ENCODE results near the gene SINHCAF.

SINHCAF gene

DNA sequence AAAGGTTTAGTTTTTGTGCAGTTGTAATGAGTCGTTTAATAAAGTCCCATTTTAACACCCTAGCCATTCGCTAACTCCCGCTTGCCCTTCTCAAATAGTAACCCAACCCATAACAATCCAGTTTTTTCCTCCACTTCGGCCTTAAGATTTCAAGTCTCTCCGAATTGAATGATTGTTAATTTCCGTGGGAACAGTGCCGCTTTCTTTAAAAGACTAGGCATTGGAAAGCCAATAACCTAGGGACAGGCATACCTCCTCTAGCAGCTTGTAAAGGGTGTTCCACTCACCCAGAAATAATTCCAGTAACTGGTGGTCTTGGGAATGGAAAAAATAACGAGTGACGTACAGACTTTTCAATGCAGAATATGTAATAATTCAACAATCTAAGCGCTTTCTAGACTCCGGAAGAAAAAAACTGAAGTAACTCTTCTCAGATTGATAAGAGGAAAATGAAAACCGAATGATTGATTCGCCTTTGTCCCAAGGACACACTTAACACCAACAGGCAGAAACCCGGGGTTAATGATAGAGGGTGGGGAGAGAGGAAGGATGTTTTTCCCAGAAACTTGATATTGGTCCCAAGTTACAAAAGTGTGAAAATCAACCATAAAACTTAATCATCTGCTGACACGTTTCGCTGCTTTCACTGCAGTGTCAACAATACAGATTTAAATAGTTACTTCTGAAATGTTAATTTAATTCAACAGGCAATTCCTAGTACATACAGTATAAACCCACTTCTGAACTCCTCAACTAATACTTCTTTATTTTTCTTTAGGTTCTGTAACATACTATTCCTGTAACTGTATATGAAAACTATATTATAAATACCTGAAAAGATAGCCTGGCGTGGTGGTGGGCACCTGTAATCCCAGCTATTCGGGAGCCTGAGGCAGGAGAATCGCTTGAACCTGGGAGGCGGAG is 1.0 kb upstream of the SINHCAF start:
- no peak for DNase-seq

DNA sequence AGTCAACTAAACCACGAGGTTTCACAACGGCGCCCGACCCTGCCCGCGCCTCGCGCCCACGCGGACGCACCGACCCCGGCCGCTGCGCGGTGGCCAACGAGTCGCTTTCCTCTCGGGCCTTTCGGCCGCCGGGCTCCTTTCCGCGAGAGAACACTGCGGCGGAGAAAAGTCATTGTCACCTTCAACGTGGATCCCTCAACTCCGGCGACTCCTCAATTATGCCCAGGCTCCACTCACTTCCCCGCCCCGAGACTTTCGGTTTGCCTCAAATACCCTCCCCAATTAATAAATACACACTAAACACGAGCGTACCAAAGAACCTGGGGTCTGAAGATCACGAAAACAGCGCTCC is 450 bp downstream of the SINHCAF start:
- no peak for DNase-seq

DNA sequence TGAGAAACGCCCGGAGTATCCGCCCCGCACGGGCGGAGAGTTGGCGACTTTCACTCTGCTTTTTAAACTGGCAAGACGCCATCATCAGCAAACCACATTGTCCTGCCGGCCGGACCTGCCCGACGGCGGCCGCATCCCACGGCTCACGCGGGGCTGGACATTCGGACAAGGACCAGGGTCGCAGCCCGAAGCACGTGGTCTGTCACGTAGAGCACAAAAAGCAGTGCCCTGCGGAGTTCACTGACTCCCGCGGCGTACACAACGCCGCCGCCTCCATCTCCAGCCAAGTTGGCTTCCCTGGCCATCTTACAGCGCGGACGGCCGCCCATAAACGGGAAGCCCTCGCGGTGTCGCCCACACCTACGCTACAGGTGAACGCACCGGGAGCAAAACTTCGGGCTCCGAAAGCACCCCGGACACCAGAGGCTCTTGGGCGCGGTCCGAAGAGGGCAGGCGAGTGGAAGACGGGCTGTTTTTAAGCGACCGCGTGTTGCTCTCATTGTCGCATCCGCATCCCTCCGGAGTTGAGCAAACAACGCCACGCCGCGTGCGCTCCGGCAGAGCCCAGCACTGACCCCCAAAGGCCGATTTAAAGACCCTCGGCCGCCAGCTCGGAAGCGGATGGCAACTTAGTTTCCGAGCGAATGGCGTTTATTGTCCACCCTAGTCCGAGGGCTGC is 966 bp downstream of the SINHCAF start:
- DNase-seq = no peak

DNA sequence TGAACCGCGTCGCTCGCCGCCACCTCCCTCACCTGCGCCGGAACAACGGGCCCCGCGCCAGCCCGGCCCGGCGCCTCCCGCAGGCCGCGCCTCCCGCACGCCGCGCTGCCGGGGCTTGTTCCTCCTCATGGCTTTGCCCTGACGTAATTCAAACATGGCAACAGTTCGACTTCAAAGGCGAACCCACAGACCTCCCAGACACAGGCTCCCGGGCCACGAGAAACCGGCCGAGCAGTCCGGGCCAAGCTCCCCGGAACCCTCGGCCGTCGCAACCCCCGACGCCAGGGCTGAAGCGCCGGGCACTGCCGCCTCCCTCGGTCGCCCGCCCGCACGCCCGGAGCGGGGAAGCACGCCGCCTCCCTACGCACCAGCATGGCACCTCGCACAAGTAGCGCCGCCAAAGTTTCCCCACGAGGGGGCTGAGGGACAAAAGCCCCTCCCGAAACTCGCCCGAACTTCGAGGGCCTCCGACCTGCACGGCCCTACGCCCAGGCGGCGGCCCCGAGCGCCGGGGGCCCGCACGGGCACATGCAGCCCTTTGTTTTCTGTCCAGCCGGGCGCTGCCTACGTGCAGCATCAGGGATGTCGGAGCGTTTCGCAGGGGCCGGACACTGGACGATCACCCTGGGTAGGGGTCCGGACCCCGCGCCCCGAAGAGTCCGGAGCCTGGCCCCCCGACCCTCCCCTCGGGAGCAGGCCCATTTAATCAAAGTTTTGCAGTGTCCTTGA is 1.7 kb downstream of the SINHCAF start:
- DNase-seq = peak; percentile 63

DNA sequence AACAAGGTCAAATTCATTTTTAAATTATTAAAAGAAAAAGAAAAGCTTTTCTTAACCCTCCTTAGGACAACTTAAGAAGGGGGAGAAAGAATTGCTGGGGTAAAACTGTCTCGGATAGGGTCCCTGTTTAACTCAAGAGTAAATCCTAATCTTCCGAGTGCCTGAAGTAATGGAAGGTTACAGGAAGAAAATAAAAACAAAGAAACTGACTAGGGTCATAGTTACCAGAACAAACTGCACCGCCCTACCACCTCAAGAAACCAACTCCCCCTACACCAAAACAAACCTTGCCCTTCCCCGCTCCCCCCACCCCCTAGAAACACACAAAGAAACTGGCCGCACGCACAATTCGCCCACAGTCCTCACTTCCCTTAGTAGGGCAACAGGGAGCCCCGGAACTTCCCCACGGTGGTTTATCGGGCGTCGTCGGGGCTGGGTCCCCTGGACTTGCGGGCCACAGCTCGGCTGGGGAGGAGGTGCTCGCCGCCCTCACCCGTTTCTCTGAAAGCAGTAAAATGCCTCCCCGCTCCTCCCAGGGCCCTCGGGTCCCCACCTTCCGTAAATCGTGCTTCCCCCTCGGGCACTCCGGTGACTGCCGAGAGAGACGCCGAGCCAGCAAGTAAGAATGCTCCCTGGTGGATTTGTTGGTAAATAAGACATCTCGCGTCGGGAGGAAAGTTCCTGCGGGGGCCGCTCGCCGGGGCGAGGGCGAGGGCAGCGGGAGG is 2.4 kb downstream of the SINHCAF start:
- no peak for DNase-seq

DNA sequence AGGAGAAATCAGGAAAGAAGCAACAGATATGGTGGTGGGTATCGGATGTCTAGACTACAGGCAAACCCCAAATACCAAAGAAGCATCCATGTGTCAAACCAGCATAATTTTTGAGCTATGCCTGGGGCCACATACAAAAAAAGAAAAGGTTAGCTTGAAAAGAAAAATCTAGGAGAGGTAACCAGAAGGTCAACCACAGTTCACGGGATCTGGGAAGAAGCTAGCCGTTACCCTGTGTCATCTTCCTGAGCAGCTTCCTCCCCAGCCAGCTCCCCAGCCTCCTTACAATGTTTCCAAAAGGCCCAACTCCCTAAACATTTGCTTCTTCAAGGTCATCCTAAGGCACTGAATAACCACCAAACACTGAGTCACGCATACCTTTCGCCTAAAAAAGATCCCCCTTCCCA is 3.1 kb downstream of the SINHCAF start:
- DNase-seq = no peak

DNA sequence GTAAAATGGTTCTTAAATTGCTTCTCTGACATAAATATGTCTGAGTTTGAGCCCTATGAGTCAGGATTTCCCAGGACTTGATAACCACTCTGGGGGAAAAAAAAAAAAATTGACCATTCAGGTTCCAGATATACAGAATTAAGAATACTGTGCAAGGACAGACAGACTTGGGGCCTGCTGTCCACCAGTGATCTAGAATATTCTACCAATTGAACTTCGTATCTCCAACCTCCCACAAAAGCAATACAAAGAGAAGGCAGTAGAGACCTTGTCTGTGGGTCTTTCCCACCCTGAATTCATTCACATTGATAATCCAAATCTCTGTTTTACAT is 4.1 kb downstream of the SINHCAF start:
- no peak for DNase-seq

DNA sequence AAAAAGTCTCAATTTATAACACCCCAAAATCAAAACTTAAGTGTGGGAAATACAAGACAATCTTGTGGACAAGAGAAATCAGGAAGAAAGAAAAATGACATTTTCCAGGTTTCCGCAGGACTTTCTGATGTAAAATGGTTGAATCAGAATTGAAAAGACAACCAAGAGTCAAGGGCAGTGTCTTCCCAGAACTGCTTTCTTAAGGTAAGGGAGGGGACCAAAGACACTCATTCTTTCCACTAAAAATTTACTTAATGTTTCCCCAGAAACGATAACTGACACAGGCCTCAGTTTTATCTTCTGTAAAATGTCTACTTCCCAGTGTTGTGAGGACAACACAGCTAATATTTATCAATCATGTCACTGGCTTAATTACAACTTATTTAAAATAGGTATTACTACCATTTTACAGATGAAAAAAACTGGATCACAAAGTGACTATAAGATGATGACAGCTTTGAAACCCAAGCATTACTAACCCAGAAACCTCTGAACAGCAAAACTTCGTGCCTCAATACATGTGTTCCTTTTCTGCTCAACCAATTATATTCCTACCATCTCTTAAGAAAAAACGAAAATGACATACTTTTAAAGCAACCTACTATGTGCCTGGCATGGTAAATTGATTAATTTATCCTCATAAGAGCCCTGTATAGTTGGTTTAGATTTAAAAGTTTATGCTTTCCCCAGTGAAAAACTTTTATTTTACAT is 4.6 kb downstream of the SINHCAF start:
- no peak for DNase-seq

DNA sequence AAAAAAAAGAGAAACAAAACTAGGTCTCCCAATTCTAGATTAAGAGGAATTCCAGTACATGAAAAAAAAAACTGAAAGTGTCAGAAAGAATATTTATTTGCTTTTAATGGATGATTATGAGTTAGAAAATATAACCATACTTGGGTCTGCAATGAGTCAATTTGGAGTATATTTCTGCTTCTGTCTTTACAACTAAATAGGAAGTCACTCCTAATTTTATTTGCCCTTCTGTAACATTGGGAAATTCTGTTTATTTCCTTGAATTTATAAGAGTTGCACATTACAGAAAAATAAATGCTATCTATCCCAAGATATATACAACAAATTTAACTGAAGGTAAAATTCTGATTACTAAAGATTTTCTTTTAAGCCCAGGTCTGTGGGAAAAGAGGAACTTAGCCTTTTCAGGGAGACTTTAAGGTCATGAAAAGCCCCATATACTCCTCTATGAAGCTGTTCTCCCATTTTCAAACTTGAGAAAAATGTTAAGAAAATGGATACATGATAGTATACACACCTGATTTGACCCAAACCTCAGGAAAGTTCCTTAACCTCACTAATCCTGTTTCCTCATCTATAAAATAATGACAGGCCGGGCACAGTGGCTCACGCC is 7.2 kb downstream of the SINHCAF start:
- DNase-seq = no peak

DNA sequence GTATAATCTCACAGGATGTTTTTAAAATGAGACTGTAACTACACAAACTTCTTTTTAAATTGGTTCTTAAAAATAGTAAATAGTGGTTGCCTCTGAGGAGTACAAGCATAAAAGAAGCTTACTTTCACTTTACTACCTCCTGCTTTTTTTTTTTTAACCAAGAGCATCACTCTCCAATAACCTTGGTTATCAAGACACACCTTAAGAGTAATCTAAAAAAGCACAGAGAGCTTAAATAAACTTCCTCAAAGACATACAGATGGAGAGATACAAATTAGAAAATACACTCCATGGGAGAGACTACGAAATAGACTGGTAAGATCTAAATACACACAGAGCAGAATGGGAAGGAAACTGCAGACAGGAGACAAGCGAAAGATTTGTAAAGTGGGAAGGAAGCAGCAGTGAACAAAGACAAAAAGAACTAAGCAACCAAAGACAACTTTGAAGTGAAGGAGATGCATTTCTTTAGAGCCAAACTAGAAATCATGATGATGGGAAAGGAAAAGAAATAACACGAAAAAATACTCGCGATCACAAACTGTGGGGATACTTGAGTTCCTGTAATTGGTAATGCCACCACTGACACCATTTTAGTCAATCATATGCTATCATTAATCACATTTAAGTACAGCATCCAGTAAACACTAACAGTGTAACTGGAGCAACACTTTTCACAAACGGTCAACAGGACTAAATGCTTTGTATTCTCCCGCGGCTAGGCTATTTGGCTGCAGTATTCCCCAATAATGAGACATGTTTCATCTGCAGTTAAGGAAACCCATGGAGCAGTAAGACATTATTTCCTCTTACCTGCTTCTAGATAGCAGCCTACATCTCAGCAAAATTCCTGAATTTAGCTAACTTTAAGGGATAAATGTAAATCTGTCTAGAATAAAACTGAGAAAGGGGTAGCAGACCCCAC is 8.2 kb downstream of the SINHCAF start:
- no peak for DNase-seq

DNA sequence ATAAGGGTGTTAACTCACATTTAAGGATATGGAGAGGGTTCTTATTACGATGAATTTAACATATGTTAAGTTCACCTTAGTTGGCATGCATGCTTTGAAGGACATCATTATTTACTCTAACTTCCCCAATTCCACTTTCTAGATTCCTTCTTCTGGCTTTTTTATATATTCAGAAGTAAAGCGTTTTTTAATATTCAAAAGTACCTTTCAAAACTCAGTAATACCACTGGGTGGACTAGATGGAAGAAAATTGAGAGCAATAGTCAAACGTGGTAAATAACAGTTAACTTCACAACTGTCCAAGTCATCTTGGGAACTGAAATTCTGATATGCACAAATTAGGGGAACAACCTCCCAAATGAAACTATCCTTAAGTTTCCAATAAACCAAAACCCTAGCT is 9.1 kb downstream of the SINHCAF start:
- DNase-seq = no peak

DNA sequence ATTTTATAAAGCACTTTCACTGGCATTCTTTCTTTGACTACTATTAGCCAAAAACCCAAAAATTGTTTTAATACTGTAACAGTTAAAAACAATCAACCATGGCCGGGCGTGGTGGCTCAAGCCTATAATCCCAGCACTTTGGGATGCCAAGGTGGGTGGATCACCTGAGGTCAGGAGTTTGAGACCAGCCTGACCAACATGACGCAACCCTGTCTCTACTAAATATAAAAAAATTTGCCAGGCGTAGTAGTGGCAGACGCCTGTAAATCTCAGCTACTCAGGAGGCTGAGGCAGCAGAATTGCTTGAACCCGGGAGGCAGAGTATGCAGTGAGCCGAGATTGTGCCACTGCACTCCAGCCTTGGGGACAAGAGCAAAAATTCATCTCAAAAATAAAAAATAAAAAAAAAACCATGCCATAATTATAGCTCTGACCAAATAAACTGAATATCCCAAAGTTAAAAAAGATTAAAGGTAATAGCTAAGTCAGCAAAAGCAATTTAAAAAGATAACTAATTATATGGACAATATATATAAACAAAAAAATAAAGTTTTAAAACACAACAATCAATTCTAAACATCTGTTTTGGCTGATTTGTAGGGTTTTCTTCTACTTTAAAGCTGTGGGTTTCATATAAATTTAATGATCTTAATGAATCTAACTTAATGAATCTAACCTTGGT is 10.0 kb downstream of the SINHCAF start:
- DNase-seq = no peak

DNA sequence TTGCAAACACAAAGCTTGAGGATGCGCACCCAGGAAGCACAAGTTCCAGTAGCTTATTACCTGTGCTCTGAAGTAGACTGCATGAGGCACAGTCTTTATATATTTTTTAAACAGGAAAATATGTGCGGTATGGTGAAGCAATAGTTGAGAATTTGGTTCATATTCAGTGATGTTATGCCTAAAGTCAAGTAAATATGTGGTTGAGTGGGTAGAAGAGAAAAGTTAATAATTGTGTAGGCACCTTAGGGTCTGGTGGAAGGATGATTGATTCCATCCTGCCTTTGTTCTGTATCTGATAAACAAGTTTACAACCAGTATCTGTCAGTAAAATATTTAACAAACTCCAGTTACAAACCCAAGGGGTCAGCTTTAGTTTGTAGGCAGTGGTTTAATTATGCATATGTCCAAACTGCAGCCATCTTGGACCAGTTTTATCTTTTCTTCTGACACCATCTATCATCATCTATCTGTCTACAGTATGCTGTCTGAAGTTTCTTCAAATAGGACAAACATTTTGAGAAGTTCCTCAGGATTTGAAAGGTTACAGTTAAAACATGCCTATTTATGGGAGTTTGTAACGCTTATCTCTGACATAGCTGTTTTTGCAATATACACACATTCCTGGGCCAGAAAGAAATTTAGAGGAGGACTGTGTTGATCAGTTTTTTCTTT is 10.8 kb downstream of the SINHCAF start:
- DNase-seq = no peak

DNA sequence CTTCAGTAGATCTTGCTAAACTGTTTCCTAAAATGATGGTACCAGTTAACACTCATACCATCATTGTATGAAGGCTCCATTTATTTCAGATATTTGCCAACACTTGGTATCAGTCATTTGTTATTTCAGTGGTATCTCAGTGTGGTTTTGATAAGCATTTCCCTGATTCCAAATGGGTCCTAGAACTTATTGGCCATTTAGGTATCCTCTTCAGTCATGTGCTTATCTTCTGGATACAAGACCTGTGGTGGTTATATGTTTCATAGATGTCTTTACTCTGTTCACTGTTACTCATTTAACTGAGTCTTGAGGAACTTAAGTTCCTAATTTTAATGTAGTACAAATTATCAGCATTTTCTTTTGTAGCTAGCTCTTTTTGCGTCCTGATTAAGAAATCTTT is 13.5 kb downstream of the SINHCAF start:
- DNase-seq = no peak

DNA sequence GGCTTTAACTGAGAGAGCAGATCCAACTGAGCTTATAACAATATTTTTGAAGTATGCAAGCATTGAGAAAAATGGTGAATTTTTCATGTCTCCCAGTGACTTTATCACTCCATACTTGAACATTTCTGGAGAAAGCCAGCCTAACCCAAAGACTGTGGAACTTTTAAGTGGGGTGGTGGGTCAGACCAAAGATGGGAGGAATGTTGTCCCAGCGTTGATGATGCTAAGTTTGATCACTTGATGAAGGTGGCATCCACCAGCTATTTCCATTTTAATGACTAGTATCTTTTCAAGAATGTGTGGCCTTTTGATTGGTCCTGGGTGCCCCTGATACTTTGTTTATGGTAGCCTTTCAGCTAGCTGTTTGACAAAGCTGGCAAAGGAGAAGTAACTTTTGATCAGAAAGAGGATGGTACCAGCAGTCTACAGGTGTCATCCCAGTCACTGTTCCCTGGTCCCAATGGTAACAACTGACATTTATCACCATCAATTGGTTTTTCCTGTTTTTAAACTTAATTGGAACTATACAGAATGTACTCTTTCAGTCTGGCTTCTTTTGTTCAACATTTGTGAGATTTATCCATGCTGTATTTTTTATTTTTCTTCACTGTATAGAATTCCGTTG is 14.2 kb downstream of the SINHCAF start:
- DNase-seq = no peak

DNA sequence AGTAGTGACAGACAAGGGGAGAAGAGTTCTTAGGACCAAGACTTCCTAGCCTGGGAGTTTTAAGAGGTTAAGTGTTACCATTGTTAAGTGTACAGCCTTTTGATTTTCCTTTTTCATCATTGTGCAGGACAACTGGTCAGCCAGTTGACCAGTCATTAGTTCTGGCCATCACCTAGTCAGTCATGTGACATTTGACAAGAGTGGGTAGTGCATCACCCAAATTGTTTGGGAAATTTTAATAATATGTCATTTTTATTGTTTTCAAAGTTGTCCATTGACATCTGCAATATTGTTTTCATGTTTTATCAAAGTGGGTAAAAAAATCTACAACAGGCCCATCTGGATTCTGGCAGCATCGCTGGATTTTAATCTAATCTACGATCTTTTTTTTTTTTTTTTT is 15.5 kb downstream of the SINHCAF start:
- DNase-seq = no peak

DNA sequence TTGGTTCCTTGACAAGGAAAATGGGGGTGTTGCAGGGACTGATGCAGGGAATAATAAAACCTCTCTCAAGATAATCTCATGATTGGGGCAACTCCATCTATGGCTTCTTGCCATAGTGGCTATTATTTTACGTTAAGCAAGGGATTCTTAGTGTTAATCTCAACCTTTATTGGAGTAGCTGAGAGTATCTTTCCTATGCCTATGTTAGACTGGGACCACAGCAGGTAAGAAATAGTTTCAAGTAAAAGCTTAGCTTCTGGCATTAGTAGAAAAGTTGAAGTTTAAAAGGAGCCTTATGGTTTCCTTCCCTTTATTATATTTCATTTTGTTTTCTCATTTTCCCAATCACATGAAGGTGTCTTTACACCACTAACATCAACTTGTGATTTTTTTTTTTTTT is 16.7 kb downstream of the SINHCAF start:
- no peak for DNase-seq

DNA sequence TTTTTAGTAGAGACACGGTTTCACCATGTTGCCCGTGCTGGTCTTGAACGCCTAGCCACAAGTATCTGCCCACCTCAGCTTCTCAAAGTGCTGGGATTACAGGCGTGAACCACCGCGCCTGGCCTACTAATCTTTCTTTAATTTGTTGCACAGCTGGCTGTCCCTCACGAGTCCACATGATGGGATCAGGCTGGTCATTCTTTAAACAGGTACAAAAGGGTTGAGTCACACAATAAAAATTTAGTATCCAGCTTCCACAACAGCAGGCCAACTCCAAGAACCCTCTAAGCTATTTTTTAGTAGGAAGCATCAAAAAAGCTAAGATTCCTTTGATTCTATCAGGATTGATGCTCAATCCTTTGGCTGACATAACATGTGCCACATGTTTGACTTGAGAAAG is 17.8 kb downstream of the SINHCAF start:
- DNase-seq = no peak

DNA sequence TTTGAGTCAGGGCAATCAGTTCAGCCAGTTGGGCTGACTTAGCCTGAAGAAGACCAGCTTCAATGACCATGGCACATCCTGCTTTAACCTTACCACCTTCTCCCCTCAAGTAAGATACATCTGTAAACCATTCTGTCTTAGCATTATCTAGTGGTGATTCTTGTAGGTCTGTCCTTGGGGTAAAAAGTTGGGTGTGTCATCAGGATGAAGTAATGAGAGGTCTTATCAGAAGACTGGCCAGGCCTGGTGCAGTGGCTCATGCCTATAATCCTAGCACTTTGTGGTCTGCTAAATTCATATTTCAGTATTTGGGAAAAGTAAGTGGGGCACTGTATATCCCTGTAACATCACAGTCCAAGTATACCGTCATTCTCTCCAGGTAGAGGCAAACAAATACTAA is 19.1 kb downstream of the SINHCAF start:
- DNase-seq = no peak

All from amniotic stem cell (primary cell).